Testis (tissue), 3 donors: ENCODE measurements around the gene NFATC2. TPM values are rescaled to one million over a fixed set of nuclear protein-coding genes. Genes with fewer than 3 reads are reported as not detected.
"Not testable (repeated sequence)": the region's sequence is repeated elsewhere in the genome, so short reads cannot be mapped to it uniquely, and the experiment has no call there.

Experiments
- DNase-seq: peaks from one replicate; pipeline ENCODE4 v3.0.0-alpha.2; 2019
- H3K27ac ChIP-seq, 2 donors: fragments of 200-600 bp; sonication (generic); one replicate each; pipeline ENCODE4 v1.5.1; 2019
- H3K27me3 ChIP-seq: fragments of 200-600 bp; sonication (generic); one replicate; pipeline ENCODE4 v1.5.1; 2019
- H3K36me3 ChIP-seq: fragments of 200-600 bp; sonication (generic); one replicate; pipeline ENCODE4 v1.5.1; 2017; ENCODE audit warnings: low read depth; ENCODE audit errors: missing control alignments
- H3K4me1 ChIP-seq: fragments of 200-600 bp; sonication (generic); one replicate; pipeline ENCODE4 v1.5.1; 2019
- H3K4me3 ChIP-seq, 2 donors: fragments of 200-600 bp; sonication (generic); one replicate each; pipeline ENCODE4 v1.5.1; 2017 to 2019
- H3K9me3 ChIP-seq: fragments of 200-600 bp; sonication (generic); one replicate; pipeline ENCODE4 v1.5.1; 2017
- POLR2A ChIP-seq: fragments of 450-650 bp; IDR thresholded peaks from one replicate; pipeline ENCODE4 v1.6.1; 2017; ENCODE audit warnings: antibody characterized with exemption, mild to moderate bottlenecking, moderate library complexity
- WGBS, 2 donors: methylation state at CpG; one replicate each; pipeline ENCODE4 v1.1.5; 2018; 5-methylcytosine and 5-hydroxymethylcytosine counted together
- intact Hi-C: fragments of 100-400 bp; cut with DNase I; formaldehyde crosslinking; loops from one replicate; pipeline ENCODE4 v1.15.1; 2023; ENCODE audit warnings: low total_unique reads
- polyA plus RNA-seq: library from polyadenylated mRNA; stranded (reverse); fragments of 350-450 nt; fragmentation: Illumina TruSeq; extraction: RNeasy Lipid Tissue Mini Kit (QIAGEN cat#74804); gene quantifications from one replicate; pipeline ENCODE4 v1.2.3, GENCODE V29; 2014; ENCODE audit warnings: low read depth, low replicate concordance; ENCODE audit not compliant: insufficient read depth
- total RNA-seq, 2 donors: library from RNA; depleted of rRNA; stranded (reverse); fragments of >200 nt; gene quantifications; one replicate each; pipeline ENCODE4 v1.2.3, GENCODE V29; 2016
- TF ChIP-seq, protein P1 (sequence below), 3 experiments: fragments of 450-650 bp in 2 of 3; fragments of 200-600 bp in 1 of 3; sonication (generic) in 1 of 3; IDR thresholded peaks; one replicate each; pipeline ENCODE4 v1.5.1; 2016 to 2019; ENCODE audit warnings: antibody characterized with exemption in 3 of 3, mild to moderate bottlenecking in 2 of 3, moderate library complexity in 1 of 3

The NFATC2 gene
- total and polyA plus RNA-seq, 3 donors from 2014 or later = 5.4 to 7.5 (median 6.5) TPM

DNA sequence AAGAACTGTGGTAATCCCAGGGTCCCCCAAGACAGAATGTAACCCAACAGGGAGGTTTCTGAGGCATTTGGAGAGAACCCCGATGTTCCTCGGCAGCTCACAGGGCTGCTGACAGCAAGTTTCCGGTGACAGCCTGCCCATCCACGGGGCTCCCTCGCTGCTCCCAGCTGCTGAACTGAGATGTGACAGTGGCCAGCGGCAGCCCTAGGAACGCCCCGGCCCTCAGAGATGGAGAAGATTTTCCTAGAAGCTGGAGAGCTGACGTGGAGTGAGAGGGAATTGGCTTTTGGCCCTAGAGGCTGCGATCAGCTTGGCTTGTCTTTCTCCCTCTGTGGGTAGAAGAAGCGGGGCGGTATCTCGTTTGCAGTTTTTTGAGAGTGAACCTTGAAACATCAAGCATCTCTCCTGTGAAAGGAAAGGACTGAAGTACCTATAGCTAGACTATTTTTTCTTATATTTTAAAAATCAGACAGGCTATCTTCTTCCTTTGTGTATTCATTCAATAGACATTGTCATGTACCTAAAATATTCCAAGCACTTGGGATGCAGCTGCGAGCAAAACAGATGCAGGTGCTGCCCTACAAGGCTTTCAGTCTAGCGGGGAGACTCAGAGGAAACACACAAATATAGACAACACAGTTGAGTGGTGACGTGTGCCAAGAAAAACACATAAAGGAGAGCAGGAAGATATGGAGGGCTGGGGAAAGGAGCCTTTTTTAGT is 28.4 kb upstream of the NFATC2 start:
- H3K4me3 ChIP-seq = no peak overlapping the region
- 46 to 48% methylated on average over 14 to 16 of the region's 16 CpGs for WGBS, 2 donors
- H3K4me1 ChIP-seq = no peaks in the 10 kb centered on the region
- no peaks in the 10 kb centered on the region for H3K36me3 ChIP-seq
- H3K9me3 ChIP-seq = no peaks in the 10 kb centered on the region
- no peaks in the 10 kb centered on the region for H3K27me3 ChIP-seq
- intact Hi-C loops = no loop called here
- peak; percentile 17 for DNase-seq
- H3K27ac ChIP-seq = no peak overlapping the region
- TF ChIP-seq POLR2A = no peak
- TF ChIP-seq, protein P1, sequence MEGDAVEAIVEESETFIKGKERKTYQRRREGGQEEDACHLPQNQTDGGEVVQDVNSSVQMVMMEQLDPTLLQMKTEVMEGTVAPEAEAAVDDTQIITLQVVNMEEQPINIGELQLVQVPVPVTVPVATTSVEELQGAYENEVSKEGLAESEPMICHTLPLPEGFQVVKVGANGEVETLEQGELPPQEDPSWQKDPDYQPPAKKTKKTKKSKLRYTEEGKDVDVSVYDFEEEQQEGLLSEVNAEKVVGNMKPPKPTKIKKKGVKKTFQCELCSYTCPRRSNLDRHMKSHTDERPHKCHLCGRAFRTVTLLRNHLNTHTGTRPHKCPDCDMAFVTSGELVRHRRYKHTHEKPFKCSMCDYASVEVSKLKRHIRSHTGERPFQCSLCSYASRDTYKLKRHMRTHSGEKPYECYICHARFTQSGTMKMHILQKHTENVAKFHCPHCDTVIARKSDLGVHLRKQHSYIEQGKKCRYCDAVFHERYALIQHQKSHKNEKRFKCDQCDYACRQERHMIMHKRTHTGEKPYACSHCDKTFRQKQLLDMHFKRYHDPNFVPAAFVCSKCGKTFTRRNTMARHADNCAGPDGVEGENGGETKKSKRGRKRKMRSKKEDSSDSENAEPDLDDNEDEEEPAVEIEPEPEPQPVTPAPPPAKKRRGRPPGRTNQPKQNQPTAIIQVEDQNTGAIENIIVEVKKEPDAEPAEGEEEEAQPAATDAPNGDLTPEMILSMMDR (IDR thresholded peaks at IDR 0.05) = no peak

DNA sequence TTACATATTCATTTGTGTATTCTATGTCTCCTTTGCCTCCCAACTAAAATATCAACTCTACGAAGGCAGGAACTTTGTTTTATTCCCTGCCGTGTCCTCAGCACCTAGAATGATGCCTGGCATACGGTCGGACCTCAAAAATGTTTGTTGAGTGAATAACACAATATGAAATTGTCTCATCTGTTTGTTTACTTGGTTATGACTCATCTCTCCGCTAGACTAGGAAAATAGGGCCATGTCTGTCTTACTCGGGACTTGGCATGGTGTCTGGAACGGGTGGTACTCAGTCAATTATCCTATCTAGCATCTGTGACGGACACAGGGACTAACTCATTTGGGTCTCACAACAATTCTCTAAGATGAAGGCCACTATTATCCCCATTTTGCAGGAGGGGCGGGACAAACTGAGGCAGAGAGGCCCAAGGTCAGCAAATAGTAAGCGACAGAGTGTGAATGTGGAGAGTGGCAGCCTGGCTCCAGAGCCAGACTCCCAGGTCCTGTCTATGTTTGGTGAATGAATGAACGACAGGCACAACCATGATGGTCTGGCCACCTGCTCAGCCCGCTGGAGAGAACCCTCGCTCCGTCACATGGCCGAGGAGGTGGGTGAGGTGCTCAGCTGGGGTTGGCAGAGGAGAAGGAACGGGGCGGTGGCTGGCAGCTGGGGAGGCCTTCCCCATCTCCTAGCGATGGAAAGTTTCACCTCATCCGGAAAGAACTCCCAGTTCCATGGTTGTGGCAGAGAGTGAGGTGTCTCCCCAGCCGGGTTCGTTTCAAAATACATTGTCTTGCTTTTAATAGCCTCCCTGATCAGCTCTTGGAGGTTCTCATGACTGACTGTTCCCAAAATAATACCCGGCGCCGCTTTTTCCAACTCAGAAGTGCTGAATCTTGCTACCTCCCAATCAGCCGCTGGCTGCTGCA is 27.6 kb upstream of the NFATC2 start:
- intact Hi-C loops = no loop called here
- no peak for DNase-seq
- H3K9me3 ChIP-seq = no peaks in the 10 kb centered on the region
- no peak overlapping the region for H3K4me3 ChIP-seq
- no peak overlapping the region for H3K27ac ChIP-seq
- WGBS, 2 donors = 70 to 72% methylated on average over 24 to 25 of the region's 25 CpGs
- H3K27me3 ChIP-seq = no peaks in the 10 kb centered on the region
- peaks cover 3% of the 10 kb centered on the region for H3K4me1 ChIP-seq
- H3K36me3 ChIP-seq = no peaks in the 10 kb centered on the region
- TF ChIP-seq, protein P1 (IDR thresholded peaks at IDR 0.05) = no peak
- TF ChIP-seq POLR2A = no peak

DNA sequence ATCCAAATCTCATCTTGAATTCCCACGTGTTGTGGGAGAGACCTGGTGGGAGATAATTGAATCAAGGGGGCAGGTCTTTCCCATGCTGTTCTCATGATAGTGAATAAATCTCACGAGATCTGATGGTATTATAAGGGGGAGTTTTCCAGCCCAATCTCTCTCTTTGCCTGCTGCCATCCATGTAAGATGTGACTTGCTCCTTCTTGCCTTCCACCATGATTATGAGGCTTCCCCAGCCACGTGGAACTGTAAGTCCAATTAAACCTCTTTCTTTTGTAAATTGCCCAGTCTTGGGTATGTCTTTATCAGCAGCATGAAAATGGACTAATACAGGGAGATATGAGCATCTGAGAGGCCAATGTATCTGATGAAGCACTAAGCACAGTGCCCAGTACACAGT is 26.0 kb upstream of the NFATC2 start:
- WGBS, 2 donors = 85 to 87% methylated on average over 3 of the region's 3 CpGs
- H3K4me3 ChIP-seq, H3K27me3 ChIP-seq, H3K27ac ChIP-seq, H3K36me3 ChIP-seq, intact Hi-C loops, DNase-seq, H3K9me3 ChIP-seq, H3K4me1 ChIP-seq: not testable (repeated sequence)

DNA sequence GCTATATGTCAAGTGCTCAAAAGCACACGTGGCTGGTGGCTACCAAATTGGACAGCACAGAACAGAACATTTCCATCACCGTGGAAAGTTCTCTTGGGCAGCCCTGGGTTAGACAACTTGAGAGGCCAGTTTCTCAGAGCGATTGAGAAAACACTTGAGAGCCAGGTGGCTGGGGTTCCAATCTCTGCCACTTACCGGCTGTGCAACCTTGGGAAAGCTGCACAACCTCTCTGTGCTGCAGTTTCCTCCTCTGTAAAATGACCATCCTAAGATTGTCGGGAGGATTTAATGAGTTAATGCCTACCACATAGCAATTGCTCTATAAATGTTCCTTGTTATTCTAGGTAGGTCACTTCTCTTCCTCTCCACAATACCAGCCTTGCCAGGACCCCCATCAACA is 25.1 kb upstream of the NFATC2 start:
- WGBS, 2 donors = 75 to 95% methylated on average over 5 of the region's 5 CpGs
- no peak overlapping the region for H3K27ac ChIP-seq
- no peak overlapping the region for H3K4me3 ChIP-seq
- H3K27me3 ChIP-seq = no peaks in the 10 kb centered on the region
- H3K4me1 ChIP-seq = peaks cover 15% of the 10 kb centered on the region
- H3K36me3 ChIP-seq = no peaks in the 10 kb centered on the region
- TF ChIP-seq, protein P1 (IDR thresholded peaks at IDR 0.05) = no peak
- intact Hi-C loops = no loop called here
- DNase-seq = no peak
- no peaks in the 10 kb centered on the region for H3K9me3 ChIP-seq

DNA sequence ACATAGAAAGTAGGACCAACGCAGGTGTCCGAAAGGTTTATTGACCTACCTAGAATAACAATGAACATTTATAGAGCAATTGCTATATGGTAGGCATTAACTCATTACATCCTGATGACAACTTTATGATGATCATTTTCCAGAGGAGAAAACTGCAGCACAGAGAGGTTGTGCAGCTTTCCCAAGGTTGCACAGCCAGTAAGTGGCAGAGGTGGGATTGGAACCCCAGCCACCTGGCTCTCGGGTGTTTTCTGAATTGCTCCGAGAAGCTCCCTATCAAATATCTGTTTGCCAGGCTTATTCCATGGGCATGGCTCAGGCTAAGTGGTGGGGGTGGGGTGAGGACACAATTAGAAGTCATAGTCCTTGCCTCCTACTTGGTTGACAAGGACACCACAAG is 24.1 kb upstream of the NFATC2 start:
- Histone ChIP-seq H3K4me1 (peaks cover 21% of the 10 kb centered on the region), H3K4me3 (no peak overlapping the region), H3K27ac (no peak overlapping the region), H3K9me3 (no peaks in the 10 kb centered on the region), H3K27me3 (no peaks in the 10 kb centered on the region), H3K36me3 (no peaks in the 10 kb centered on the region)
- no peak for DNase-seq
- intact Hi-C loops = no loop called here
- TF ChIP-seq, protein P1 (IDR thresholded peaks at IDR 0.05) = no peak
- no peak for TF ChIP-seq POLR2A
- 93 to 95% methylated on average over 4 of the region's 4 CpGs for WGBS, 2 donors
